ENCODE measurements around the gene SH3BP5L. TPM values are rescaled to one million over a fixed set of nuclear protein-coding genes. Genes with fewer than 3 reads are reported as not detected.

Gene SH3BP5L
- 32.7 and 36.7 TPM in 2 replicates for total RNA-seq

DNA sequence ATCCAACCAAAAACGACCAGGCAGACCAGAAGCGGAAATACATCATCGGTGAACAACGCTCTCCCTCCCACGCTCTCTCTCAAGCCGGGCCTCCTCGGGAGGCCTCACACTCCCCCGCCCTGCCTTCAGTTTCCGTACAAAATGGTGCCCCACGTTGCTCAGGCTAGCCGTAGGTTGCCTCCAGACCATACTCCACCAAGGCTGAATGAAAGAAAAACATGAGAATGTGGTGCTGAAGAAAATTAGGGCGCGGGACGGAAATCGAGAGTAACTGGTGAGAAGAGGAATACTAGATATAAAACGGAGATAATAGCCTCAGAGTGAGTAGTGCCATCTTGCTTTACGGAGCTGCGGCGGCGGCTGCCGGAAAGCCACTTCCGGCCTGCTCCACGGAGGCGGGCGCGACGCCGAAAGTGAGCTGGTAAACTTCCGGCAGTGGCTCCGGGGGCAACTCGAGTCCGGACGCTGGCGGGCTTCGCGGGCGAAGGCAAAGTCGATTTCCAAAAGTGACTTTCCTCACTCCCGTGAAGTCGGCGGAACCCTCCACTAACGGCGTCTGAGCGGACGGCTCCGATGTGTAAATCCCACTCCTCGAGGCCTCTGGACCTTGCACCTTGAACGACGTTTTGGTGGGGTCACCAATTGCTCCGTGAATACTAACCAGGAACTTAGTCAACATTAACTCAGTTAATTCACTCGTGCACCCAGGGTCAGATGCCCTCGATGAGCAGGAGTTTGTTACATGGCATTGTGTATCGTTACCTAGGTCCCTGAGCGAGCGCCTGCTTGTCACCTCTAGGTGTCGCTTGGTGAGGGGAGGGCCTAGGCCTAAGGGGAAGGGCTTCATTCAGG, at the start of gene SH3BP5L:
TSS of gene SH3BP5L (minus strand) at position 7 of the 852 bp plus-strand sequence. CDS start 980 bp downstream, outside the sequence.
- peak; percentile 97 for DNase-seq

- DNase-seq = peak; percentile 88
Measured at GRCh38 chr1:248873993-248874533, 48.3 kb upstream of the SH3BP5L start.

GRCh38 chr1:248873409-248873992, 47.8 kb upstream of the SH3BP5L start:
- DNase-seq = peak; percentile 98

- peak; percentile 77 for DNase-seq
Measured at GRCh38 chr1:248872752-248873408, 47.2 kb upstream of the SH3BP5L start.

DNA sequence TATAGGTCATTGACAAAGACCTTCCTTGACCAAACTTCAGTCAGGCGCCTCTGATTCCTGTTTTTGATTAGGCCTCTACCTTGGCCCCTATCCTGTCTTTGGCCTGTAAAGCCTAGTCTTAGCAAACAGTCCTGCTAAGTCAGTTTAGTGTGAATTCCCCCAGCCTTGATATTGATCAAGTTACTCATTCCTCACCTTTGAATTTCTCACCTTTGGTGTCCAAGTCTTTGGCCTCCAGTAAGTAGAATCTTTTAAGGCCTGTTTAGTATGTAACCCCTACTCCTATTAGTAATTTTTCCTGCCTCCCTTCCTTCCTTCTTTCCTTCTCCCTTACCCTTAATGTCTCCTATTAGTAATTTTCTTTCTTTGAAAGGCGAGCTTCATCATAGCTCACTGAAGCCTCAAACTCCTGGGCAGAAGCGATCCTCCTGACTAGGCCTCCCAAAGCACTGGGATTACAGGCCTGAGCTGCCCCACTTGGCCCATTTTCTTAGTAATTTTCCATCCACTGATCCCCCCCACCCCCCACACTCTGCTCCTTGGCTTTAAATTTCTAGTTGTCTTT, 46.2 kb upstream of the SH3BP5L start:
- DNase-seq = no peak

DNA sequence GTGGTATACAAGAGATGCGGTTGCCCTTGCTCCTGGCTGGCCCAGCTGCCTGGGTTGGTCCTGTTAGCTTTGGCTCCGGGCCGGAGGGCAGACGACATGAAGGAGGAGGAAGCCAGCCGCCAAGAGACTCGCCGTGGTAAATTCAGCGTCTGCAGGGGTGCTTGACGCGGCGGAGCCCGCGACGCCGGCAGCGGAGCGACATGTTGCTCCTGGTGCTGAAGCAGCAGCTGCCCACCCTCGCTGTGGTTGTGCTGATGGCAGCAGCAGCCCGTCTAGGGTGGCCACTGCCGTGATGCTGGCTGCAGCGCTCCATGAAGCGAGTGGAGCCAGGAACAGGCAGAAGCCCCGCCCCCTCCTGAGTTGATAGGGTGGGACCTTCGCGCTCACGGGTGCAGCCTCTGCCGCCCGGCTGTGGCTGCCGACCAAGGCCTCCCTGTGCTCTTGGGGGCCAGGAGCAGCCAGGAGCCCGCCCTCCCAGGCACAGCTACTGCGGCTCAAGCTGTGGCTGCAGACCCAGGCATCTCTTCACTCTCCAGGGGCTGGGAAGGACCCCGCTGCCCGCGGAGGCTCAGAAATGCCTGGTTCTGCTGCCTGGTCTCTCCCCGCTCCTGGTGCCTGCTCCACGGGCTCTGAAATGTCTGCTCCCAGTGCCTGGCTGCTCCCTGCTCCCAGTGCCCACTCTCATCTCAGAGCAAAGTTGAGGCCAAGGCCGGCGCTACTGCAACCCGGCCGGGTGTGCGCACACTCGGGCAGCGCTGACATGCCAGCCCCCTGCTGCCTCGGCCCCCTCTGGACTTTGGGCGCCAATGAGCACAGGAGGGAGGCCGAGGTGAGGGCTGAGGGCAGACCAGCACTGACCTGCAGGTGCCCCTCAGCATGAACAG, 37.5 kb upstream of the SH3BP5L start:
- peak; percentile 71 for DNase-seq

- no peak for DNase-seq
Measured at GRCh38 chr1:248862695-248862997, 36.9 kb upstream of the SH3BP5L start.

DNA sequence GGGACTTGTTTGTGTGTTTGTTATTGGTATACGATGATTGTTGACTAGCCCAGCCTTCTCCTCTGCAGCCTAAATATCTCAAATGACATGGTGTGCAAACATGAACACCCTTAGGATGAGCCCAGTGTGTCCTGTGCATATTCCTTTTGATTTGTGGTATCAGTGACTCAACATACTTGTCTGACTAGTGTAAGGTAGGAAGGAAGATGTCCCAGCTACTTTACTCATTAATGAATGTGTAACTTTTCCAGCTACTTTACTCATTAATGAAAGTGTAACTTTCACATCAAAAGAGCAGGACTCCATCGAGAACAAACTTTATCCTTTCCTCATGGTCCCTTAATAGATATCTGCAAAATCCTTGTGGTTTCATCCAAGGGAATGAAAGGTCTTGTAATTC, 35.9 kb upstream of the SH3BP5L start:
- DNase-seq = no peak

DNA sequence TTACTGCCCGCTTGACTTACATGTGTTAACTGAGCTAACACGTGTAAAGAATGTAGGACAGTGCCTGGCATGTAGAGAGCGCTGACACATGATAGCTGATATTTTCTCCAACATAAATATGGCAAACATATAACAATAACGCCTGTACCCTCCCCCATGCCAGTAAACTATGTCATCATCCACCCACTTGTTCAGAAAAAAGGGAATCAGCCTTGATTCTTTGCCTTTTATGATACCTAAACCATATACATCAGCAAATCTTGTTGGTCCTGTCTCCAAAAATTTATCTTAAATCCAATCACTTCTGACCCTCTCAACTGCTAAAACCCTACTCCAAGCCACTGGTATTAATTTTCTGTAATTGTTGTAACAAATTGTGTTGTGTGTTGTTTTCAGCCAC, 34.3 kb upstream of the SH3BP5L start:
- DNase-seq = no peak

GRCh38 chr1:248858891-248859889, 33.5 kb upstream of the SH3BP5L start, which contains the start of gene ZNF692:
Gene ZNF692, minus strand, starts transcription at chr1:248859085. Its CDS starts 776 bp downstream, at chr1:248858309.
- peak; percentile 99 for DNase-seq

GRCh38 chr1:248858096-248858890, 32.6 kb upstream of the SH3BP5L start:
- peak; percentile 79 for DNase-seq

GRCh38 chr1:248857749-248858095, 32.0 kb upstream of the SH3BP5L start:
- DNase-seq = no peak

DNA sequence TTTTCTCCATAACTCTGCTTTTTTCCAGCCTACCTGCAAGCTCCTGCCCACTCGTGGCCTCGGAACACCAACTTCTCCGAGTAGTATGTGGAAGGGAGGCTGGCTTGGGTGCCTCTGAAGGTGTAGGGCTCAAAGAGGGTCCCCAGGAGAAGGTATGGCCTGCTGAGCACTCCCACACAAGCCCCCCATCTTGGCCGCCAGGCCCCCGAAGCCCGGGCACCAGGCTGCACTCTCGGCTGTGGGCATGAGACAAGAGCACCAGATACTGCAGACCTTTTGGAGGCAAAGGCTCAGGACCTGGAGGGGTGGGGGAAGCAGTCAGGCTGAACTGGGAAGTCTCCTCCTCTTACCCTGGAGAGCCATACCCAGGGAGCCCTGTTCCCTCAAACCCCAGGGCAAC, 31.5 kb upstream of the SH3BP5L start:
- DNase-seq = no peak

- DNase-seq = no peak
Measured at GRCh38 chr1:248856176-248856575, 30.5 kb upstream of the SH3BP5L start.

DNA sequence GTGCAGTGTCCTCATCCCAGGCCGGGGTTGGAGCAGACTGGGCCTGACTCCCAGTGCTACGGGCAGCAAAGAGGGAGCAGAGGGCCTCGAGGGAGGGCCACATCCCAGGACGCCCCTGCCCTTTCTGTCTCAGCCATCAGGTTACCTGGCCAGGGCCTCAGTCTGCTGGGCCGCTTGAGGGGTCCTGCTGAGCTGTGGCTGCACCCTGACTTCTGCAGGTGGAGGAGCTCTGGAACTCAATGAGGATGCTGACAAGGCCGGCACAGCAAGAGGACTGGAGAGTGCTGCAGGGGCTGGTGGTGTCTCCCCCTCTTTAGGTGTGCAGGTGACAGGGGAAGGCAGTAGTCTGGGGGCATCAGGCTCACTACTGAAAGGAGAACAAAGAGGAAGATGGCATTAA, 29.9 kb upstream of the SH3BP5L start:
- DNase-seq = no peak

- DNase-seq = no peak
Measured at GRCh38 chr1:248853663-248854375, 28.1 kb upstream of the SH3BP5L start.

- DNase-seq = no peak
Measured at GRCh38 chr1:248852481-248853405, 27.0 kb upstream of the SH3BP5L start.

- no peak for DNase-seq
Measured at GRCh38 chr1:248851390-248851789, 25.7 kb upstream of the SH3BP5L start.

Data from dermis blood vessel endothelial cell (primary cell).